Smooth muscle cell of the pulmonary artery (primary cell): ENCODE measurements around the gene TTC1. TPM values are rescaled to one million over a fixed set of nuclear protein-coding genes. Genes with fewer than 3 reads are reported as not detected.

Experiments used
- total RNA-seq: library from RNA; depleted of rRNA; stranded (reverse); fragments of >200 nt; gene quantifications from 2 replicates; pipeline ENCODE4 v1.2.3, GENCODE V29; 2014

The TTC1 gene, protein sequence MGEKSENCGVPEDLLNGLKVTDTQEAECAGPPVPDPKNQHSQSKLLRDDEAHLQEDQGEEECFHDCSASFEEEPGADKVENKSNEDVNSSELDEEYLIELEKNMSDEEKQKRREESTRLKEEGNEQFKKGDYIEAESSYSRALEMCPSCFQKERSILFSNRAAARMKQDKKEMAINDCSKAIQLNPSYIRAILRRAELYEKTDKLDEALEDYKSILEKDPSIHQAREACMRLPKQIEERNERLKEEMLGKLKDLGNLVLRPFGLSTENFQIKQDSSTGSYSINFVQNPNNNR
- 33.8 and 38.5 TPM in 2 replicates for total RNA-seq

DNA sequence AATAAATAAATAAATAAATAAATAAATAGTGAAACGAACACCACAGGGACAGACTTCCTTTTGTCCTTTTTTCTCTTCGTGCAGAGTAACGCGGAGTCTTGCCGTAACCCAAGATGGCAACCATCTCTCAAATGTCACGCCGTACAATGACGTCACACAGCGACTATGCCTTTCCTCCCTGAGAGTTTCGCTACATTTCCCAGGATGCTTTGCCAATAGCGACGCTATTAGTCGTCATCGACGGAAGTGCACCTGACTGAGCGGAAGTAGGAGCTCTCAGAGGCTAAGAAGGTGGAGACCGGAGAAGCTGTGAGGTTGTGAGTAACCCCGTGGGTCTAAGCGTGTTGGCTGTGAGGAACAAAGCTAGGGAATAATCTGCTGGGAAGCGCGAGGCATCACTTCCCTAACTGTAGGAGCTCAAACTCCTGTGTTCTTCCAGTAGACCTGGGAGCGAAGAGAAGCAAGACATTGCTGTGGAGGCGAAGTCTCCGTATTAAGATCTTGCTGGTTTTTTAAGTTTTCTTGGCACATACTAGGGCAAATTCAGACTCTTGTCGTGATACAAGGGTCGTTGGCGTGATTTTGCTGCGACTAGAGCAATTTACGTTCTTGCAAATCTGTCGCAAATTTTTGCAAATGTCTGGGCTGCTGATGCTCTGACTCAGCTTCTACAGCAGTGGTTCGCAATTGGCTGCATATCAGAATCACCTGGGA lies at the start of gene TTC1:
Gene TTC1 (plus strand): TSS at position 263 of the 714 bp plus-strand sequence. CDS start 1,390 bp downstream, outside the sequence.

Other genes with a start within 250 kb of the TTC1 start
- gene ADRA1B, start 92.7 kb upstream of the TTC1 start, total RNA-seq = 0.26 and 0.43 TPM in 2 replicates
- gene PWWP2A, start 110.3 kb downstream of the TTC1 start, total RNA-seq = 19.6 and 25.2 TPM in 2 replicates
- gene FABP6, start 220.4 kb downstream of the TTC1 start, total RNA-seq = not detected in 2 replicates